Upper lobe of left lung (tissue), 6 donors: Measurements from ENCODE around the gene PPP2R2C. TPM values are rescaled to one million over a fixed set of nuclear protein-coding genes. Genes with fewer than 3 reads are reported as not detected.

ENCODE experiments used
- ATAC-seq, 2 donors: fragments of 200-7000 bp; cut with Tn5 transposase; one replicate each; pipeline ENCODE4 v1.9.1; 2022; ENCODE audit warnings: mild to moderate bottlenecking in 2 of 2, moderate library complexity in 2 of 2; ENCODE audit not compliant: low FRiP score in 2 of 2
- DNase-seq, 2 donors: peaks; one replicate each; pipeline ENCODE4 v3.0.0-alpha.2; 2019 to 2020
- H3K27ac ChIP-seq, 4 donors: fragments of 200-600 bp; sonication (generic); one replicate each; pipeline ENCODE4 v1.5.1; 2016 to 2019
- H3K27me3 ChIP-seq, 4 donors: fragments of 200-600 bp; sonication (generic); one replicate each; pipeline ENCODE4 v1.5.1; 2017 to 2019
- H3K36me3 ChIP-seq, 4 donors: fragments of 200-600 bp; sonication (generic); one replicate each; pipeline ENCODE4 v1.5.1; 2016 to 2019
- H3K4me1 ChIP-seq, 4 donors: fragments of 200-600 bp; sonication (generic); one replicate each; pipeline ENCODE4 v1.5.1; 2018 to 2019
- H3K4me3 ChIP-seq, 4 donors: fragments of 200-600 bp; sonication (generic); one replicate each; pipeline ENCODE4 v1.5.1; 2017 to 2019; ENCODE audit warnings: mild to moderate bottlenecking in 2 of 4, moderate library complexity in 1 of 4
- H3K9me3 ChIP-seq, 4 donors: fragments of 200-600 bp; sonication (generic); one replicate each; pipeline ENCODE4 v1.5.1; 2018 to 2019
- EP300 ChIP-seq, 4 donors: sonication (generic); formaldehyde crosslinking; IDR thresholded peaks; one replicate each; pipeline ENCODE4 v1.5.1; 2017; ENCODE audit warnings: antibody characterized with exemption in 4 of 4, control low read depth in 2 of 4
- POLR2A ChIP-seq, 4 donors: fragments of 450-650 bp; IDR thresholded peaks; one replicate each; pipeline ENCODE4 v1.5.1; 2016 to 2017; ENCODE audit warnings: antibody characterized with exemption in 4 of 4, mild to moderate bottlenecking in 2 of 4
- POLR2AphosphoS5 ChIP-seq, 2 donors: sonication (generic); formaldehyde crosslinking; IDR thresholded peaks; one replicate each; pipeline ENCODE4 v1.5.1; 2017; ENCODE audit warnings: antibody characterized with exemption in 2 of 2
- WGBS, 2 donors: methylation state at CpG; one replicate each; pipeline ENCODE4 v1.1.5; 2017 to 2018; 5-methylcytosine and 5-hydroxymethylcytosine counted together
- total RNA-seq, 6 donors: library from RNA; depleted of rRNA in 4 of 6; stranded (reverse); fragments of >200 nt in 4 of 6; gene quantifications; one replicate each; pipeline versions ENCODE4 v1.1.0 to v1.2.1, GENCODE V29; 2016 to 2021
- TF ChIP-seq, protein P1 (sequence below), 6 experiments: fragments of 450-650 bp in 4 of 6; fragments of 200-600 bp in 2 of 6; sonication (generic) in 2 of 6; IDR thresholded peaks; one replicate each; pipeline ENCODE4 v1.5.1; 2016 to 2019; ENCODE audit warnings: antibody characterized with exemption in 6 of 6
- donor health status: DM: no; HTN: no; CAD: no; lungs with moderate emphysema.
- donor health status: DM: no; HTN: yes; CAD: no; lungs with severe emphysema.

PPP2R2C gene
- total RNA-seq, 6 donors from 2014 or later = 0.09 to 0.17 TPM; not detected in 4

DNA sequence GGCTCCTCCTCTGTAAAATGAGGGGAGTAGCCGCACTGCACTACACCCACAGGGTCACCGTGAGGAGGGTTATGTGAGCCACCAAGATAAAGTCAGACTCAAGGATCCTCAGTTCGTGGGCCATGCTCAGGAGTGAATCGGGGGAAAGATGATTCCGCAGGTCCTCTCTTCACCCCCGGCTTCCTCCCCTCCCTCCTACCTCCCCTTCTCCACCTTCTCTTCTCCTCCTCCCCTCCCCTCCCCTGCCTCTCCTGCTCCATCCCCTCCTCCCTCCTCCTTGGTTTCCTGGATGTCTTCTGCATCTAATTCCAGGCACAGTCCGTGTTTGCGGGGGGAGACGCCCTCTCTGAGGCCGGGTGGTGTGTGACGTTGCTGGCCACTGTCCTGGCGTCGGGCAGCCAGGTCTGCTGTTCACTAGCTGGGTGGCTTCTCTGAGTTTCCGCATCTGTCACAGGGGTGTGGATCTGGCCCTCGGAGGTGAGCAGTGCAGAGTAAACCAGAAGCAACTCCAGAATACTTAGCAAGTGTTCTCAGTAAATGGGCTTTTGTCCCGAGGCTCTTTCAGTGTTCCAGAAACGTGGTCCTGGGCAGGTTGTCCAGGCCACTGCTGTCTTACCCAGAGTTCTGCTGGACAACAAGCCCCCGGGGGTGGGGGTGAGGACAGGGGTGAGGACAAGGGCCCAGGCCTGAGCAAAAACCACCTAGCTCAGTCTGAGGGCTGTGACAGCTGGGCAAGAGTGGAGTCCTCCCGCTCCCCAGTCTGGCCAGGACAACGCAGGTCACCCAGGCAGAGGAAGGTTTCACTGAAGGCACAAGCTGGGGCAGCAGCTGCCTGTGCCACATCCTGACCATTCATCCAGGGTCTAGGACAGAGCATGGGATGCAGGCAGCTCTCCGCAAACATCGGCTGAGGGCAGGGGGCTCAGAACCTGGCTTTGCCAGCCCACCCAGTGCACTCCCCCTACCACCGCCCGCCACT lies 92.4 kb downstream of the PPP2R2C start:
- ATAC-seq (no peak), DNase-seq (no peak)
- H3K27me3 ChIP-seq = peaks cover 0 to 6% (median 0%) of the 10 kb centered on the region in 4 donors
- no peak overlapping the region for H3K27ac ChIP-seq
- no peaks in the 10 kb centered on the region for H3K9me3 ChIP-seq
- TF ChIP-seq, protein P1, sequence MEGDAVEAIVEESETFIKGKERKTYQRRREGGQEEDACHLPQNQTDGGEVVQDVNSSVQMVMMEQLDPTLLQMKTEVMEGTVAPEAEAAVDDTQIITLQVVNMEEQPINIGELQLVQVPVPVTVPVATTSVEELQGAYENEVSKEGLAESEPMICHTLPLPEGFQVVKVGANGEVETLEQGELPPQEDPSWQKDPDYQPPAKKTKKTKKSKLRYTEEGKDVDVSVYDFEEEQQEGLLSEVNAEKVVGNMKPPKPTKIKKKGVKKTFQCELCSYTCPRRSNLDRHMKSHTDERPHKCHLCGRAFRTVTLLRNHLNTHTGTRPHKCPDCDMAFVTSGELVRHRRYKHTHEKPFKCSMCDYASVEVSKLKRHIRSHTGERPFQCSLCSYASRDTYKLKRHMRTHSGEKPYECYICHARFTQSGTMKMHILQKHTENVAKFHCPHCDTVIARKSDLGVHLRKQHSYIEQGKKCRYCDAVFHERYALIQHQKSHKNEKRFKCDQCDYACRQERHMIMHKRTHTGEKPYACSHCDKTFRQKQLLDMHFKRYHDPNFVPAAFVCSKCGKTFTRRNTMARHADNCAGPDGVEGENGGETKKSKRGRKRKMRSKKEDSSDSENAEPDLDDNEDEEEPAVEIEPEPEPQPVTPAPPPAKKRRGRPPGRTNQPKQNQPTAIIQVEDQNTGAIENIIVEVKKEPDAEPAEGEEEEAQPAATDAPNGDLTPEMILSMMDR (IDR thresholded peaks at IDR 0.05) = no peak
- TF ChIP-seq POLR2AphosphoS5 (IDR thresholded peaks at IDR 0.05) = no peak
- TF ChIP-seq POLR2A (IDR thresholded peaks at IDR 0.05) = no peak
- TF ChIP-seq EP300 (IDR thresholded peaks at IDR 0.05) = no peak
- H3K4me3 ChIP-seq = no peak overlapping the region
- WGBS, 2 donors = 21 to 32% methylated on average over 19 to 24 of the region's 24 CpGs
- no peaks in the 10 kb centered on the region for H3K4me1 ChIP-seq
- no peaks in the 10 kb centered on the region for H3K36me3 ChIP-seq

DNA sequence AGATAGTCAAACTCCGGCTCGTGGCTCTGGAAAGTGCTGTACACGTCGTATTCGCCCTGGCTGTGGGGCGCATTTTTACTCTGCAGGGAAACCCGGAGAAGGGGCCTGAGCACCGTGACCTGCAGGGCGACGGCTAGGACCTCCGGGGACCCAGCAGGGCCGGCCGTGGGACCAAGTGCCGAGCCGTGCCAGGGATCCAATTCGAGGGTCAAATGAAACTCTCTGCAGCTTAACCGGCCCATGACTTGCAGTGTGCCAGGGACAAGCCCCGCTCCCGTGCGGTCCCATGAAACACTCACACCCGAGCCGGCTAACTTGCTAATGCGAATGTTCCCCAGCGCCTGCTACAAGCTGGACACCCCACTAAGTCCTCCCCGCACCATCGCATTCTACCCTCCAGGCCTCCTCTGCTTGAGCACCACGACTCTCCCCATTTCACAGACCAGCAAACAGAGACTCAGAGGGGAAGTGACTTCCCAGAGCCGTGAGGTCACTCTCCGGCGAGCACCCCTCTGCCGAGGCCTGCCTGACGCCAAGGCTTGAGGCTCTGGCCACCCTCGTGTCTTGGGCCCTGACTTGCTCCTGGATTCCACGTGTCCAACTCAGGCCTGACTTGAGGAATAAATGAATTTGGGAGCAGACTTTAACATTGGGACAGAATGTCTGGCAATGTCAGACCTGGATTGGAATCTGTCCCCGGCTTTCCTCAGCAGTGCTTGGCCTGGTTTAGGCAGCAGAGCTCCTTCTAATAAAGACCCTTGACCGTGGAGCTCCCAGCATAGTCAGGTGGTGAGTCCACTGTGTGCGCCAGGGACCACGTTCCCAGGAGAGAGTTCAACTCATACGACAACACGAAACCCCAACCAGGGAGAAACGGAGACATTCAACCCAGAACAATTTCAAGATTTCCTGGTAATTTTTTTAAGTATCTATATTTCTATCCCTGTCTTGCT lies 93.6 kb downstream of the PPP2R2C start:
- Histone ChIP-seq H3K4me3 (no peak overlapping the region), H3K27me3 (peaks cover 0 to 6% (median 0%) of the 10 kb centered on the region in 4 donors), H3K9me3 (no peaks in the 10 kb centered on the region), H3K36me3 (no peaks in the 10 kb centered on the region), H3K4me1 (no peaks in the 10 kb centered on the region), H3K27ac (no peak overlapping the region)
- DNase-seq (peak in 1 of 2 donors; percentile 66), ATAC-seq (no peak)
- TF ChIP-seq, protein P1 (IDR thresholded peaks at IDR 0.05) = no peak
- TF ChIP-seq EP300 (IDR thresholded peaks at IDR 0.05) (no peak), POLR2AphosphoS5 (IDR thresholded peaks at IDR 0.05) (no peak), POLR2A (IDR thresholded peaks at IDR 0.05) (no peak)
- 76 to 82% methylated on average over 35 to 41 of the region's 41 CpGs for WGBS, 2 donors

DNA sequence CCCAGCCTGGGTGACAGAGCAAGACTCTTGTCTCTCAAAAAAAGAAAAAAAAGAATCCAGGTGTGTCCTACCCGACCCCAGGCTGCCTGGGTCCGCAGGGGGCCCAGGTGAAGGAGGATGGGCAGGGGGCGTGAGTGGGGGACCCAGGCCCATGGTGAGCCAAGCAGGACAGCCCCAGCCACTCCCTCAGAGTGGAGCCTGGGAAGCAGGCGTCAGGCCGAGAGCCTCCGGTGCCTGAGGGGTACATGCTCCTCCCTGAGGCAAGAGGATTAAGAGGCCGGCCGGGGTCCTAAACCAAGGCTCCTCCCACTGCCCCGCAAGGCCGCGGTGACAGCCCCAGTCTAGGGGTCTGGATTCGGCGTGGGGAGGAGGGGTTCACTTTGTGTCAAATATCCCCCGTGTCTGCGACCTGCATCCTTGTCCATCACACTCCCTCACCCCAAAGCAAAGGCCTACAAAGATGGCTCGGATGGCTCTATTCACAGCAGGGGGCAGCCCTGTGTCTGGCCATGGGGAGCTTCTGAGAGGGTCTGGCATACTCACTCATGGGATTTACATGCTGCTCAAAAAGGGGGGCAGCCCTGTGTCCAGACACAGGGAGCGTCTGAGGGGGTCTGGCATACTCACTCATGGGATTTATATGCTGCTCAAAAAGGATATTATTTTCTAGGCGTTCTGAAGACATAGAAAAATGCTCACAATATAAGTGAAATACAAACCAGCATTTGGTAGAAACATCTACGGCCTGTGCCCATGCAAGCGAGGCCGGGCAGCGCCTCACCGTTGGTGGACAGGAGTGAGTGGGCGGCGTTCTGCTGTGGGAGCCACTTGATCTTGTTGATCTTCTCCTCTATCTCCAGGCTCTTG lies 94.6 kb downstream of the PPP2R2C start:
- H3K36me3 ChIP-seq = no peaks in the 10 kb centered on the region
- peaks cover 0 to 6% (median 0%) of the 10 kb centered on the region in 4 donors for H3K27me3 ChIP-seq
- no peak overlapping the region for H3K27ac ChIP-seq
- WGBS, 2 donors = 41 to 49% methylated on average over 23 to 25 of the region's 25 CpGs
- no peaks in the 10 kb centered on the region for H3K4me1 ChIP-seq
- H3K4me3 ChIP-seq = no peak overlapping the region
- ATAC-seq (no peak), DNase-seq (peak in 1 of 2 donors; percentile 55)
- no peaks in the 10 kb centered on the region for H3K9me3 ChIP-seq
- TF ChIP-seq POLR2AphosphoS5 (IDR thresholded peaks at IDR 0.05) (no peak), EP300 (IDR thresholded peaks at IDR 0.05) (no peak), POLR2A (IDR thresholded peaks at IDR 0.05) (no peak)
- TF ChIP-seq, protein P1 (IDR thresholded peaks at IDR 0.05) = no peak

DNA sequence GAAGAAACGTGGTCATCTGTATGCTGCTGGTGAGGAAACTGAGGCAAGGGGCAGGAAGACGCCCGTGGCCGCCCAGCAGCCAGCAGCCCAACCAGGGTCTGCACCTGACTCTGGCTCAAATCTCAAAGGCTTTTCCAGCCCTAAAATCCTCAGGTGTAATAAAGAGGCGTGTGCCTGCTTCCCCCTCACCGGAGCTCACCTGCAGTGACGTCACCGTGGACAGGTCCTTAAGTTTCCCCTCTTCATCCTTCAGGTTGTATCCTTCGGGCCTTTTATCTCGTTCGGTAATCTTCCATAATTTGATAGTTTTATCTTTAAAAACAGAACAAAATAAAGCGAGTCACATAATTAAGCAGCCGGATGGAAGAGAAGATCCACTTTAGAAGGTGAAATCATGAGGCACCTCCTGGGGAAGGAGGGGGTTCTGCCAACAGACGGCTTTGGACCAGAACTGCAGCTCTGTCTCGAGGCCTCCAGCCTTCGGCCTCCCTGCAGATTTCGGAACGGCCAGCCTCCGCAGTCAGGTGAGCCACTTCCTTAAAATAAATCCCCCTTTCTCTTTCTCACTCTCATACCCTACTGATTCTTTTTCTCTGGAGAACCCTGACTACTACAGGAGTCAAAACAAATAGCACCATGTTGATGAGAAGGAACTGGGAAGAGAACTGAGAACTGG lies 96.7 kb downstream of the PPP2R2C start:
- WGBS, 2 donors = 78 to 82% methylated on average over 18 of the region's 19 CpGs
- no peaks in the 10 kb centered on the region for H3K4me1 ChIP-seq
- no peaks in the 10 kb centered on the region for H3K9me3 ChIP-seq
- TF ChIP-seq EP300 (IDR thresholded peaks at IDR 0.05) (no peak), POLR2A (IDR thresholded peaks at IDR 0.05) (no peak), POLR2AphosphoS5 (IDR thresholded peaks at IDR 0.05) (no peak)
- TF ChIP-seq, protein P1 (IDR thresholded peaks at IDR 0.05) = no peak
- H3K36me3 ChIP-seq = no peaks in the 10 kb centered on the region
- DNase-seq (peak in 1 of 2 donors; percentile 50), ATAC-seq (no peak)
- H3K27ac ChIP-seq = no peak overlapping the region
- no peak overlapping the region for H3K4me3 ChIP-seq
- peaks cover 0 to 4% (median 0%) of the 10 kb centered on the region in 4 donors for H3K27me3 ChIP-seq
